GM12878 (cell line): ENCODE results near the gene SLC38A2. TPM values are rescaled to one million over a fixed set of nuclear protein-coding genes. Genes with fewer than 3 reads are reported as not detected.

Source experiments
- ATAC-seq: fragments of 200-7000 bp; cut with Tn5 transposase; 3 replicates; pipeline ENCODE4 v1.9.1; 2020; ENCODE audit warnings: mild to moderate bottlenecking, moderate library complexity
- BruUV-seq: library from RNA; stranded (reverse); fragments of 400-500 nt; replicated peaks from 2 replicates; lab custom pipeline; 2021; lab: Mats Ljungman, UMichigan
- CTCF ChIA-PET: fragments of 300-600 bp; sonication (Branson Sonifier 250); formaldehyde crosslinking; extraction: SDS; loops from one replicate; lab custom pipeline; 2021; ENCODE audit warnings: inconsistent platforms; lab: Yijun Ruan, JAX
- POLR2A ChIA-PET: fragments of 350-600 bp; formaldehyde crosslinking; extraction: SDS; loops from one replicate; lab custom pipeline; 2021; ENCODE audit warnings: inconsistent platforms; lab: Charles Lee
- RAD21 ChIA-PET: fragments of 300-600 bp; sonication (Branson Sonifier 250); formaldehyde crosslinking; loops from one replicate; lab custom pipeline; 2023; ENCODE audit warnings: antibody characterized with exemption; ENCODE audit not compliant: unreplicated experiment; lab: Charles Lee
- SMC1A ChIA-PET: fragments of 300-600 bp; sonication (Branson Sonifier 250); formaldehyde crosslinking; loops from one replicate; lab custom pipeline; 2023; ENCODE audit not compliant: unreplicated experiment, uncharacterized antibody; lab: Charles Lee
- DNase-seq: peaks from one replicate; pipeline ENCODE4 v3.0.0-alpha.2; 2011; ENCODE audit warnings: low read depth, low spot score
- FAIRE-seq: peaks from 3 replicates; lab custom pipeline; 2011; peaks lifted over from hg19 to GRCh38; lab: Jason Lieb, UNC
- H2AFZ ChIP-seq: 2 replicates; pipeline ENCODE4 v1.6.0; 2011; ENCODE audit warnings: low read depth, low read length, control low read depth; ENCODE audit not compliant: control insufficient read depth
- H3K27ac ChIP-seq: 2 replicates; pipeline ENCODE4 v1.5.1; 2011; ENCODE audit warnings: control low read depth; ENCODE audit not compliant: control insufficient read depth, insufficient read depth
- H3K27me3 ChIP-seq, 2 experiments: replicated peaks in 1 of 2; 2 replicates each; pipeline versions ENCODE4 v1.6.0 to v1.6.1; 2011; ENCODE audit warnings: low read length in 1 of 2; ENCODE audit not compliant: control insufficient read depth in 2 of 2, insufficient read depth in 2 of 2
- H3K36me3 ChIP-seq, 2 experiments: 2 replicates each; pipeline ENCODE4 v1.5.1; 2011; ENCODE audit warnings: low read length in 1 of 2; ENCODE audit not compliant: control insufficient read depth in 2 of 2, insufficient read depth in 2 of 2
- H3K4me1 ChIP-seq: 2 replicates; pipeline ENCODE4 v1.6.1; 2011; ENCODE audit warnings: mild to moderate bottlenecking, low read length, moderate library complexity, mixed read lengths; ENCODE audit not compliant: control insufficient read depth, insufficient read depth
- H3K4me2 ChIP-seq: 2 replicates; pipeline ENCODE4 v1.6.0; 2011; ENCODE audit warnings: control low read depth; ENCODE audit not compliant: control insufficient read depth, insufficient read depth
- H3K4me3 ChIP-seq: fragments of 200-600 bp; sonication (generic); 2 replicates; pipeline ENCODE4 v1.5.1; 2016
- H3K79me2 ChIP-seq: 2 replicates; pipeline ENCODE4 v1.6.0; 2011; ENCODE audit warnings: low read length; ENCODE audit not compliant: control insufficient read depth, insufficient read depth
- H3K9ac ChIP-seq: 2 replicates; pipeline ENCODE4 v1.8.0; 2011; ENCODE audit warnings: low read length, control low read depth, mixed read lengths; ENCODE audit not compliant: control insufficient read depth, insufficient read depth
- H3K9me3 ChIP-seq: replicated peaks from 3 replicates; pipeline ENCODE4 v1.5.1; 2011; ENCODE audit warnings: mild to moderate bottlenecking, low read length; ENCODE audit not compliant: control insufficient read depth, insufficient read depth
- H4K20me1 ChIP-seq: 2 replicates; pipeline ENCODE4 v1.6.0; 2011; ENCODE audit not compliant: control insufficient read depth, insufficient read depth
- ATF7 ChIP-seq: fragments of 450-650 bp; IDR thresholded peaks from 2 replicates; pipeline ENCODE4 v1.6.1; 2016; ENCODE audit warnings: low read depth, mild to moderate bottlenecking
- BACH1 ChIP-seq: fragments of 450-650 bp; IDR thresholded peaks from 2 replicates; pipeline ENCODE4 v1.6.1; 2017; ENCODE audit warnings: mild to moderate bottlenecking, borderline replicate concordance
- BRCA1 ChIP-seq: IDR thresholded peaks from 2 replicates; pipeline ENCODE4 v1.6.1; 2011; ENCODE audit warnings: low read depth, low read length, improper control_type of control experiment
- CBFB ChIP-seq: IDR thresholded peaks from 2 replicates; pipeline ENCODE4 v1.6.1; 2016; ENCODE audit warnings: antibody characterized with exemption, low read depth
- CEBPB ChIP-seq, 2 experiments: fragments of 150-350 bp in 1 of 2; IDR thresholded peaks; 2 replicates each; pipeline ENCODE4 v1.6.1; 2012 to 2014; ENCODE audit warnings: low read depth in 2 of 2, low read length in 2 of 2, borderline replicate concordance in 1 of 2, inconsistent platforms in 1 of 2
- CEBPZ ChIP-seq: fragments of 150-350 bp; IDR thresholded peaks from 2 replicates; pipeline ENCODE4 v1.6.1; 2016; ENCODE audit warnings: low read depth, low read length
- FOS ChIP-seq: IDR thresholded peaks from 3 replicates; pipeline ENCODE4 v1.6.1; 2011; ENCODE audit warnings: borderline replicate concordance; ENCODE audit not compliant: insufficient read length; ENCODE audit errors: extremely low read depth
- HCFC1 ChIP-seq: fragments of 150-350 bp; IDR thresholded peaks from 2 replicates; pipeline ENCODE4 v1.6.1; 2014; ENCODE audit warnings: low read length
- MEF2B ChIP-seq: fragments of 450-650 bp; IDR thresholded peaks from 2 replicates; pipeline ENCODE4 v1.6.1; 2018; ENCODE audit warnings: mild to moderate bottlenecking, moderate library complexity; ENCODE audit not compliant: partially characterized antibody, poor library complexity, severe bottlenecking
- NR2C1 ChIP-seq: fragments of 450-650 bp; IDR thresholded peaks from 2 replicates; pipeline ENCODE4 v1.6.1; 2017; ENCODE audit warnings: antibody characterized with exemption, mild to moderate bottlenecking, moderate library complexity
- POU2F2 ChIP-seq: IDR thresholded peaks from 3 replicates; pipeline ENCODE4 v1.6.1; 2011; ENCODE audit warnings: low read depth, mild to moderate bottlenecking, low read length, borderline replicate concordance
- RUNX3 ChIP-seq: IDR thresholded peaks from 2 replicates; pipeline ENCODE4 v1.6.1; 2012; ENCODE audit warnings: low read length, inconsistent platforms
- SIN3A ChIP-seq: IDR thresholded peaks from 2 replicates; pipeline ENCODE4 v1.6.1; 2012; ENCODE audit warnings: low read depth, low read length, improper control_type of control experiment
- SIX5 ChIP-seq: IDR thresholded peaks from 2 replicates; pipeline ENCODE4 v1.6.1; 2011; ENCODE audit warnings: mild to moderate bottlenecking, low read depth, low read length, moderate library complexity; ENCODE audit not compliant: severe bottlenecking
- SUZ12 ChIP-seq: fragments of 200-600 bp; sonication (generic); IDR thresholded peaks from one replicate; pipeline ENCODE4 v1.6.1; 2018; ENCODE audit warnings: antibody characterized with exemption, mild to moderate bottlenecking; ENCODE audit not compliant: unreplicated experiment
- TBL1XR1 ChIP-seq: IDR thresholded peaks from 2 replicates; pipeline ENCODE4 v1.6.1; 2012; ENCODE audit warnings: low read depth, low read length, improper control_type of control experiment
- TCF12 ChIP-seq: IDR thresholded peaks from 2 replicates; pipeline ENCODE4 v1.6.1; 2011; ENCODE audit warnings: low read depth, mild to moderate bottlenecking, low read length
- ZNF274 ChIP-seq: IDR thresholded peaks from one replicate; pipeline ENCODE4 v1.8.0; 2011; ENCODE audit not compliant: insufficient read length, insufficient read depth
- WGBS: methylation state at CpG from one replicate; pipeline ENCODE4 v1.1.6; 2016; ENCODE audit warnings: low lambda C conversion rate; ENCODE audit not compliant: insufficient replicate concordance, insufficient coverage; ENCODE audit errors: missing lambda C conversion rate; 5-methylcytosine and 5-hydroxymethylcytosine counted together
- in situ Hi-C: fragments of 300-500 bp; cut with MboI; formaldehyde crosslinking; loops from 9 replicates; pipeline ENCODE4 v1.14.3; 2018; ENCODE audit warnings: mixed read lengths
- intact Hi-C: fragments of 100-400 bp; cut with micrococcal nuclease; formaldehyde crosslinking; loops from one replicate; pipeline ENCODE4 v1.14.2; 2022; ENCODE audit not compliant: unreplicated experiment
- polyA plus RNA-seq, 11 experiments: library from polyadenylated mRNA; depleted of rRNA in 4 of 11; unstranded in 6 of 11; stranded (reverse) in 5 of 11; fragments of >200 nt; fragmentation: Nextera tagmentation in 4 of 11; fragmentation: Illumina TruSeq in 1 of 11; extraction: Ambion mirVana in 4 of 11; extraction: Trizol in 1 of 11; gene quantifications; 1 replicate in 1 of 11; 2 replicates in 10 of 11; pipeline versions ENCODE4 v1.2.1 to v1.2.3, GENCODE V29; 2011 to 2016; ENCODE audit warnings: inconsistent platforms in 2 of 11, missing spikeins in 2 of 11, low read depth in 1 of 11
- total RNA-seq, 4 experiments: library from RNA; depleted of rRNA in 3 of 4; stranded (reverse); fragments of >200 nt in 3 of 4; fragmentation: Illumina TruSeq in 1 of 4; extraction: Trizol in 1 of 4; gene quantifications; 2 replicates each; pipeline versions ENCODE4 v1.2.1 to v1.2.3, GENCODE V29; 2013 to 2021
- TF ChIP-seq, protein P1 (sequence below): fragments of 150-350 bp; IDR thresholded peaks from 2 replicates; pipeline ENCODE4 v1.6.1; 2014; ENCODE audit warnings: mild to moderate bottlenecking, low read depth, low read length

SLC38A2 gene
- total and polyA plus RNA-seq, 10 of the 15 experiments (the other 5 are each of a cell fraction or from before 2014, with no cell fraction given) = 36.2 to 118 (median 79.8) TPM

- DNase-seq (no peak), FAIRE-seq (no peak), ATAC-seq (peak; percentile 52)
- peak overlapping the region; percentile 85 for H3K27ac ChIP-seq
- TSS peak; percentile 90 for BruUV-seq
- ChIA-PET CTCF (interaction anchor here (0.7 to 1.1 kb wide), 3 partner anchors 14 to 21 kb away, joined by 3 to 4 read pairs (median 3); no protein-coding TSS in a partner anchor), SMC1A (interaction anchor here (0.6 to 3.1 kb wide), 7 partner anchors 11 to 164 kb away, joined by 3 to 28 read pairs (median 5); no protein-coding TSS in a partner anchor), RAD21 (interaction anchor here (0.7 to 3.3 kb wide), 8 partner anchors 10 to 286 kb away, joined by 3 to 19 read pairs (median 4); partner anchors contain the start of gene SLC38A1), POLR2A (interaction anchor here (0.5 to 2.9 kb wide), 6 partner anchors 12 to 103 kb away, joined by 3 to 17 read pairs (median 6); partner anchors contain the start of gene SLC38A1)
- no peaks in the 10 kb centered on the region for H3K27me3 ChIP-seq
- intact Hi-C loops = loop anchor here (1.0 to 10.0 kb wide), 8 partner anchors 11 to 1157 kb away; partner anchors contain the start of genes ANO6 and SLC38A1
- peak overlapping the region; percentile 96 for H3K9ac ChIP-seq
- in situ Hi-C loops = no loop called here
- peak overlapping the region; percentile 75 for H3K4me3 ChIP-seq
- H2AFZ ChIP-seq = no peak overlapping the region
- H4K20me1 ChIP-seq = no peaks in the 10 kb centered on the region; the same call in 1 of the 2 replicates
- peaks cover 11% of the 10 kb centered on the region for H3K4me1 ChIP-seq
- WGBS = under 1% methylated on average over 61 of the region's 74 CpGs
- peaks cover 61% of the 10 kb centered on the region for H3K79me2 ChIP-seq
- no peaks in the 10 kb centered on the region for H3K9me3 ChIP-seq
- H3K36me3 ChIP-seq = peaks cover 2 to 25% of the 10 kb centered on the region in 2 experiments
- H3K4me2 ChIP-seq = peak overlapping the region; percentile 0; the same call in 1 of the 2 replicates
- TF ChIP-seq ATF7 = no peak
- TF ChIP-seq, protein P1, sequence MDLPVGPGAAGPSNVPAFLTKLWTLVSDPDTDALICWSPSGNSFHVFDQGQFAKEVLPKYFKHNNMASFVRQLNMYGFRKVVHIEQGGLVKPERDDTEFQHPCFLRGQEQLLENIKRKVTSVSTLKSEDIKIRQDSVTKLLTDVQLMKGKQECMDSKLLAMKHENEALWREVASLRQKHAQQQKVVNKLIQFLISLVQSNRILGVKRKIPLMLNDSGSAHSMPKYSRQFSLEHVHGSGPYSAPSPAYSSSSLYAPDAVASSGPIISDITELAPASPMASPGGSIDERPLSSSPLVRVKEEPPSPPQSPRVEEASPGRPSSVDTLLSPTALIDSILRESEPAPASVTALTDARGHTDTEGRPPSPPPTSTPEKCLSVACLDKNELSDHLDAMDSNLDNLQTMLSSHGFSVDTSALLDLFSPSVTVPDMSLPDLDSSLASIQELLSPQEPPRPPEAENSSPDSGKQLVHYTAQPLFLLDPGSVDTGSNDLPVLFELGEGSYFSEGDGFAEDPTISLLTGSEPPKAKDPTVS = no peak
- TF ChIP-seq RUNX3 = no peak
- no peak for TF ChIP-seq SUZ12
- no peak for TF ChIP-seq SIN3A
- no peak for TF ChIP-seq CBFB
- no peak for TF ChIP-seq CEBPZ
- no peak for TF ChIP-seq BRCA1
- TF ChIP-seq SIX5 = no peak
- peak; percentile 33 for TF ChIP-seq MEF2B
- TF ChIP-seq POU2F2 = peak; percentile 36; the same call in 1 of the 3 replicates
- TF ChIP-seq FOS = no peak
- TF ChIP-seq ZNF274 = no peak
- 0 out of 2 replicates have a peak, but pooled peaks have one; percentile 13 for TF ChIP-seq BACH1
- TF ChIP-seq HCFC1 = no peak
- TF ChIP-seq TBL1XR1 = 0 out of 2 replicates have a peak, but pooled peaks have one; percentile 13
- no peak for TF ChIP-seq NR2C1
- peak in 1 of 2 experiments; percentile 26; a peak in 1 of 4 replicates for TF ChIP-seq CEBPB (IDR thresholded peaks at IDR 0.05; ENCODE audit: borderline replicate concordance in 1 of 2, low read depth in 2 of 2, low read length in 2 of 2)
- 0 out of 2 replicates have a peak, but pooled peaks have one; percentile 11 for TF ChIP-seq TCF12
These were observed 642 bp downstream of the SLC38A2 start for GRCh38 chr12:46371718-46372543.
